ENCODE measurements around the gene TTLL3.

Gene TTLL3

GRCh38 chr3:9879830-9880549, 69.9 kb downstream of the TTLL3 start, which contains the start of gene CIDEC:
Gene CIDEC, minus strand, starts transcription at chr3:9880253. Its CDS starts 1,767 bp downstream, at chr3:9878486.
- TF ChIP-seq POLR2A (IDR thresholded peaks at IDR 0.05; ENCODE audit: extremely low read depth, insufficient read length), result no peak
- TF ChIP-seq, protein P1, sequence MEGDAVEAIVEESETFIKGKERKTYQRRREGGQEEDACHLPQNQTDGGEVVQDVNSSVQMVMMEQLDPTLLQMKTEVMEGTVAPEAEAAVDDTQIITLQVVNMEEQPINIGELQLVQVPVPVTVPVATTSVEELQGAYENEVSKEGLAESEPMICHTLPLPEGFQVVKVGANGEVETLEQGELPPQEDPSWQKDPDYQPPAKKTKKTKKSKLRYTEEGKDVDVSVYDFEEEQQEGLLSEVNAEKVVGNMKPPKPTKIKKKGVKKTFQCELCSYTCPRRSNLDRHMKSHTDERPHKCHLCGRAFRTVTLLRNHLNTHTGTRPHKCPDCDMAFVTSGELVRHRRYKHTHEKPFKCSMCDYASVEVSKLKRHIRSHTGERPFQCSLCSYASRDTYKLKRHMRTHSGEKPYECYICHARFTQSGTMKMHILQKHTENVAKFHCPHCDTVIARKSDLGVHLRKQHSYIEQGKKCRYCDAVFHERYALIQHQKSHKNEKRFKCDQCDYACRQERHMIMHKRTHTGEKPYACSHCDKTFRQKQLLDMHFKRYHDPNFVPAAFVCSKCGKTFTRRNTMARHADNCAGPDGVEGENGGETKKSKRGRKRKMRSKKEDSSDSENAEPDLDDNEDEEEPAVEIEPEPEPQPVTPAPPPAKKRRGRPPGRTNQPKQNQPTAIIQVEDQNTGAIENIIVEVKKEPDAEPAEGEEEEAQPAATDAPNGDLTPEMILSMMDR (IDR thresholded peaks at IDR 0.05; ENCODE audit: low read depth, low read length), result no peak
- TF ChIP-seq, protein P2, sequence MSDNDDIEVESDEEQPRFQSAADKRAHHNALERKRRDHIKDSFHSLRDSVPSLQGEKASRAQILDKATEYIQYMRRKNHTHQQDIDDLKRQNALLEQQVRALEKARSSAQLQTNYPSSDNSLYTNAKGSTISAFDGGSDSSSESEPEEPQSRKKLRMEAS (IDR thresholded peaks at IDR 0.05; ENCODE audit: low read depth, low read length), result no peak
- TF ChIP-seq MYC (IDR thresholded peaks at IDR 0.05; ENCODE audit: low read depth, low read length), result no peak
- no peak for DNase-seq (ENCODE audit: low read depth)
- H3K4me3 ChIP-seq (ENCODE audit: low read depth, low read length), result no peak within 1 kb of the TSS

- no peak for DNase-seq (ENCODE audit: low read depth)
- H3K4me3 ChIP-seq (ENCODE audit: low read depth, low read length), result no peak overlapping the region
- TF ChIP-seq POLR2A (IDR thresholded peaks at IDR 0.05; ENCODE audit: extremely low read depth, insufficient read length) (no peak), MYC (IDR thresholded peaks at IDR 0.05; ENCODE audit: low read depth, low read length) (no peak)
- TF ChIP-seq, protein P2 (IDR thresholded peaks at IDR 0.05; ENCODE audit: low read depth, low read length), result no peak
- TF ChIP-seq, protein P1 (IDR thresholded peaks at IDR 0.05; ENCODE audit: low read depth, low read length), result no peak
Observed at GRCh38 chr3:9881441-9881840, 71.4 kb downstream of the TTLL3 start.

GRCh38 chr3:9883706-9884554, 73.9 kb downstream of the TTLL3 start:
- TF ChIP-seq, protein P2 (IDR thresholded peaks at IDR 0.05; ENCODE audit: low read depth, low read length), result no peak
- no peak for TF ChIP-seq MYC (IDR thresholded peaks at IDR 0.05; ENCODE audit: low read depth, low read length)
- TF ChIP-seq, protein P1 (IDR thresholded peaks at IDR 0.05; ENCODE audit: low read depth, low read length), result no peak
- TF ChIP-seq POLR2A (IDR thresholded peaks at IDR 0.05; ENCODE audit: extremely low read depth, insufficient read length), result no peak
- H3K4me3 ChIP-seq (ENCODE audit: low read depth, low read length), result no peak overlapping the region
- no peak for DNase-seq (ENCODE audit: low read depth)

DNA sequence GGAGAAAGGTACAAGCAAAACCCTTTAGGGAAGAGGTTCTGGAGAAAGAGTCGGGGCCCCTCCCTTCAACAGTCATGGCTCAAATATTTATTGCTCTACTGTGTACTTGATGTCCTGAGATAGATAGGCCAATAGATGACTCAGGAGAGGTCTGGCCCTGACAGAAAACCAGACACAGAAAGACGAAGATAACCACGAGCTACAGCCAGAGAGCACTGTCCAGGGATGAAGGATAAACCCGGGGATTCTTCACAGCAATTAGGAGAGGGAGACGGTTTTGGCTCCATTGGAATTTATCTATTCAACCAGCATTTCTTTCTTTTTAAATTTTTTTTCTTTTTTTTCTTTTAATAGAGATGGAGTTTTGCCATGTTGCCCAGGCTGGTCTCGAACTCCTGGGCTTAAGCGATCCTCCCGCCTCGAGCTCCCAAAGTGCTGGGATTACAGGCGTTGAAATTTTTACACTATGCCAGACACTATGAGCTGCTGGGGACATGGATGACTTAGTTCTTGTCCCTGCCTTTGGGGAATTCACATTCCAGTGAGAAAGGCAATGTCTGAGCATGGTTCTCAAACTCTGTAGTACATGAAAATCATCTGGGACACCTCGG, 74.6 kb downstream of the TTLL3 start:
- H3K4me3 ChIP-seq (ENCODE audit: low read depth, low read length), result no peak overlapping the region
- no peak for DNase-seq (ENCODE audit: low read depth)
- no peak for TF ChIP-seq MYC (IDR thresholded peaks at IDR 0.05; ENCODE audit: low read depth, low read length)
- TF ChIP-seq POLR2A (IDR thresholded peaks at IDR 0.05; ENCODE audit: extremely low read depth, insufficient read length), result no peak
- TF ChIP-seq, protein P1 (IDR thresholded peaks at IDR 0.05; ENCODE audit: low read depth, low read length), result no peak
- TF ChIP-seq, protein P2 (IDR thresholded peaks at IDR 0.05; ENCODE audit: low read depth, low read length), result no peak

All from NB4 (cell line).